WTC11 (cell line): ENCODE data around the gene IPP.

Experiments used
- CTCF ChIP-seq: fragments of 200-600 bp; IDR thresholded peaks from 2 replicates; pipeline ENCODE4 v1.8.0; 2022; ENCODE audit warnings: antibody characterized with exemption
- ESRRA ChIP-seq: sonication (generic); formaldehyde crosslinking; IDR thresholded peaks from 2 replicates; pipeline ENCODE4 v1.8.1; 2022; ENCODE audit warnings: mild to moderate bottlenecking, missing genetic modification reagents, borderline replicate concordance
- JUN ChIP-seq: sonication (generic); formaldehyde crosslinking; IDR thresholded peaks from 2 replicates; pipeline ENCODE4 v1.8.0; 2023; ENCODE audit warnings: mild to moderate bottlenecking, missing genetic modification reagents
- MAX ChIP-seq: sonication (generic); formaldehyde crosslinking; IDR thresholded peaks from 2 replicates; pipeline ENCODE4 v1.8.0; 2022; ENCODE audit warnings: mild to moderate bottlenecking, missing genetic modification reagents
- NR3C1 ChIP-seq: sonication (generic); formaldehyde crosslinking; conservative IDR thresholded peaks from 2 replicates; pipeline ENCODE4 v1.8.1; 2023; ENCODE audit warnings: low read depth, mild to moderate bottlenecking, missing genetic modification reagents
- ZNF671 ChIP-seq: fragments of 250-450 bp; sonication (Bioruptor Pico); IDR thresholded peaks from 2 replicates; pipeline ENCODE4 v1.8.0; 2021; ENCODE audit warnings: mild to moderate bottlenecking

- TF ChIP-seq MAX (CRISPR knock-in tag), result no peak
- TF ChIP-seq ZNF671 (CRISPR knock-in tag), result no peak
- no peak for TF ChIP-seq ESRRA
- TF ChIP-seq JUN (CRISPR knock-in tag), result no peak
- no peak for TF ChIP-seq CTCF
- TF ChIP-seq NR3C1 (CRISPR knock-in tag), result no peak
Measured at GRCh38 chr1:45668526-45668925, 81.9 kb downstream of the IPP start.
